K562 (cell line): ENCODE data around the gene CASTOR1. TPM values are rescaled to one million over a fixed set of nuclear protein-coding genes. Genes with fewer than 3 reads are reported as not detected.

Experiments used
- CBX5 ChIP-seq: IDR thresholded peaks from 2 replicates; pipeline ENCODE4 v1.6.1; 2014; ENCODE audit warnings: low read depth, borderline replicate concordance
- CGGBP1 ChIP-seq: fragments of 250-450 bp; sonication (Bioruptor Pico); IDR thresholded peaks from 2 replicates; pipeline ENCODE4 v1.9.0; 2021; ENCODE audit warnings: mild to moderate bottlenecking
- CHAMP1 ChIP-seq: fragments of 450-650 bp; IDR thresholded peaks from 2 replicates; pipeline ENCODE4 v1.6.1; 2016; ENCODE audit warnings: mild to moderate bottlenecking
- CHD1 ChIP-seq: fragments of 200-600 bp; sonication (generic); IDR thresholded peaks from one replicate; pipeline ENCODE4 v1.6.1; 2012; ENCODE audit warnings: mild to moderate bottlenecking, moderate library complexity, low read length, inconsistent platforms
- EP400 ChIP-seq: fragments of 450-650 bp; IDR thresholded peaks from 2 replicates; pipeline ENCODE4 v1.6.1; 2017; ENCODE audit warnings: antibody characterized with exemption, mild to moderate bottlenecking, moderate library complexity
- FOSL1 ChIP-seq: fragments of 200-800 bp; sonication (Bioruptor generic); conservative IDR thresholded peaks from 2 replicates; pipeline ENCODE4 v1.6.1; 2016; ENCODE audit warnings: missing genetic modification characterization, missing compliant biosample characterization
- GABPA ChIP-seq: fragments of 200-800 bp; sonication (Bioruptor generic); conservative IDR thresholded peaks from 2 replicates; pipeline ENCODE4 v1.6.1; 2016; ENCODE audit warnings: low read depth, missing genetic modification characterization, missing compliant biosample characterization
- HDAC2 ChIP-seq: fragments of 450-650 bp; IDR thresholded peaks from 2 replicates; pipeline ENCODE4 v1.6.1; 2016; ENCODE audit warnings: mild to moderate bottlenecking
- HMBOX1 ChIP-seq: sonication (generic); IDR thresholded peaks from 2 replicates; pipeline ENCODE4 v1.6.1; 2016
- ILF3 ChIP-seq: fragments of 450-650 bp; IDR thresholded peaks from 2 replicates; pipeline ENCODE4 v1.6.1; 2018; ENCODE audit warnings: antibody characterized with exemption, mild to moderate bottlenecking, moderate library complexity, borderline replicate concordance
- LCOR ChIP-seq: sonication (generic); formaldehyde crosslinking; IDR thresholded peaks from 2 replicates; pipeline ENCODE4 v1.8.0; 2022; ENCODE audit warnings: mild to moderate bottlenecking, missing genetic modification reagents
- MIER1 ChIP-seq: fragments of 450-650 bp; IDR thresholded peaks from 2 replicates; pipeline ENCODE4 v1.6.1; 2016; ENCODE audit warnings: antibody characterized with exemption, mild to moderate bottlenecking, low read depth
- NFRKB ChIP-seq: fragments of 450-650 bp; IDR thresholded peaks from 2 replicates; pipeline ENCODE4 v1.6.1; 2016; ENCODE audit warnings: low read depth
- NR3C1 ChIP-seq: sonication (generic); formaldehyde crosslinking; IDR thresholded peaks from 2 replicates; pipeline ENCODE4 v1.8.1; 2022; ENCODE audit warnings: missing genetic modification reagents
- PREB ChIP-seq: sonication (generic); formaldehyde crosslinking; IDR thresholded peaks from 2 replicates; pipeline ENCODE4 v1.8.1; 2023; ENCODE audit warnings: mild to moderate bottlenecking, missing genetic modification reagents
- TAF15 ChIP-seq: fragments of 200-400 bp; formaldehyde crosslinking; IDR thresholded peaks from 2 replicates; pipeline ENCODE4 v1.6.1; 2017; ENCODE audit warnings: mild to moderate bottlenecking, low read depth, low read length, moderate library complexity
- XRCC3 ChIP-seq: fragments of 450-650 bp; IDR thresholded peaks from 2 replicates; pipeline ENCODE4 v1.6.1; 2017; ENCODE audit warnings: mild to moderate bottlenecking, moderate library complexity
- YBX1 ChIP-seq: fragments of 450-650 bp; IDR thresholded peaks from 2 replicates; pipeline ENCODE4 v1.7.1; 2016; ENCODE audit warnings: mild to moderate bottlenecking
- ZBTB26 ChIP-seq: fragments of 450-650 bp; formaldehyde crosslinking; IDR thresholded peaks from 2 replicates; pipeline ENCODE4 v1.4.0; 2022; ENCODE audit warnings: missing genetic modification characterization
- ZEB2 ChIP-seq: fragments of 450-650 bp; IDR thresholded peaks from 2 replicates; pipeline ENCODE4 v1.6.1; 2016
- ZNF143 ChIP-seq: sonication (generic); formaldehyde crosslinking; IDR thresholded peaks from 2 replicates; pipeline ENCODE4 v1.9.0; 2022; ENCODE audit warnings: mild to moderate bottlenecking, missing genetic modification reagents
- ZNF232 ChIP-seq: sonication (generic); formaldehyde crosslinking; IDR thresholded peaks from 2 replicates; pipeline ENCODE4 v1.8.0; 2022; ENCODE audit warnings: mild to moderate bottlenecking, missing genetic modification reagents
- polyA plus RNA-seq, 8 experiments: library from polyadenylated mRNA; depleted of rRNA in 4 of 8; stranded (reverse) in 5 of 8; unstranded in 3 of 8; fragments of >200 nt; fragmentation: Nextera tagmentation in 2 of 8; fragmentation: Illumina TruSeq in 1 of 8; extraction: Ambion mirVana in 2 of 8; extraction: Trizol in 1 of 8; gene quantifications; 2 replicates each; pipeline versions ENCODE4 v1.2.1 to v1.2.3, GENCODE V29; 2011 to 2014; ENCODE audit warnings: inconsistent platforms in 1 of 8, missing spikeins in 1 of 8
- total RNA-seq, 7 experiments: library from RNA; depleted of rRNA in 6 of 7; stranded (reverse); fragments of >200 nt in 6 of 7; fragmentation: Illumina TruSeq in 2 of 7; extraction: Trizol in 2 of 7; gene quantifications; 2 replicates each; pipeline versions ENCODE4 v1.2.1 to v1.2.3, GENCODE V29; 2011 to 2021; ENCODE audit warnings: low replicate concordance in 1 of 7

CASTOR1 gene
- total and polyA plus RNA-seq, 9 of the 15 experiments (the other 6 are each of a cell fraction or from before 2014, with no cell fraction given), result 0.35 to 2.6 (median 1.1) TPM

GRCh38 chr22:30305906-30306626 is 16.8 kb upstream of the CASTOR1 start (continued):
- TF ChIP-seq FOSL1 (tag), result peak; percentile 32; the same call in 1 of the 2 replicates
- TF ChIP-seq ZBTB26, result no peak
- no peak for TF ChIP-seq YBX1
- no peak for TF ChIP-seq CHD1
- no peak for TF ChIP-seq PREB (CRISPR knock-in tag)
- no peak for TF ChIP-seq ILF3
- no peak for TF ChIP-seq LCOR (CRISPR knock-in tag)
- TF ChIP-seq HDAC2, result peak; percentile 85; the same call in 1 of the 2 replicates
- peak; percentile 93 for TF ChIP-seq MIER1
- TF ChIP-seq ZEB2, result no peak
- peak; percentile 48; the same call in 1 of the 2 replicates for TF ChIP-seq GABPA
- no peak for TF ChIP-seq CGGBP1 (CRISPR knock-in tag)
- TF ChIP-seq NFRKB, result no peak
- TF ChIP-seq NR3C1 (CRISPR knock-in tag), result no peak
- no peak for TF ChIP-seq XRCC3
- TF ChIP-seq EP400, result no peak; the same call in 1 of the 2 replicates
- TF ChIP-seq HMBOX1, result peak; percentile 96
- no peak for TF ChIP-seq CBX5
- no peak for TF ChIP-seq ZNF232 (CRISPR knock-in tag)
- TF ChIP-seq ZNF143 (CRISPR knock-in tag), result no peak
- TF ChIP-seq CHAMP1, result no peak
- TF ChIP-seq TAF15, result no peak
